HG03066 (cell line): ENCODE results near the gene SRF.

ENCODE experiments used
- ATAC-seq: cut with Tn5 transposase; IDR thresholded peaks from one replicate; pipeline ENCODE4 v1.9.1; 2021; ENCODE audit warnings: low read depth; ENCODE audit not compliant: unreplicated experiment

SRF gene

GRCh38 chr6:43181621-43181941 lies 10.5 kb downstream of the SRF start:
- peak; percentile 12 for ATAC-seq

DNA sequence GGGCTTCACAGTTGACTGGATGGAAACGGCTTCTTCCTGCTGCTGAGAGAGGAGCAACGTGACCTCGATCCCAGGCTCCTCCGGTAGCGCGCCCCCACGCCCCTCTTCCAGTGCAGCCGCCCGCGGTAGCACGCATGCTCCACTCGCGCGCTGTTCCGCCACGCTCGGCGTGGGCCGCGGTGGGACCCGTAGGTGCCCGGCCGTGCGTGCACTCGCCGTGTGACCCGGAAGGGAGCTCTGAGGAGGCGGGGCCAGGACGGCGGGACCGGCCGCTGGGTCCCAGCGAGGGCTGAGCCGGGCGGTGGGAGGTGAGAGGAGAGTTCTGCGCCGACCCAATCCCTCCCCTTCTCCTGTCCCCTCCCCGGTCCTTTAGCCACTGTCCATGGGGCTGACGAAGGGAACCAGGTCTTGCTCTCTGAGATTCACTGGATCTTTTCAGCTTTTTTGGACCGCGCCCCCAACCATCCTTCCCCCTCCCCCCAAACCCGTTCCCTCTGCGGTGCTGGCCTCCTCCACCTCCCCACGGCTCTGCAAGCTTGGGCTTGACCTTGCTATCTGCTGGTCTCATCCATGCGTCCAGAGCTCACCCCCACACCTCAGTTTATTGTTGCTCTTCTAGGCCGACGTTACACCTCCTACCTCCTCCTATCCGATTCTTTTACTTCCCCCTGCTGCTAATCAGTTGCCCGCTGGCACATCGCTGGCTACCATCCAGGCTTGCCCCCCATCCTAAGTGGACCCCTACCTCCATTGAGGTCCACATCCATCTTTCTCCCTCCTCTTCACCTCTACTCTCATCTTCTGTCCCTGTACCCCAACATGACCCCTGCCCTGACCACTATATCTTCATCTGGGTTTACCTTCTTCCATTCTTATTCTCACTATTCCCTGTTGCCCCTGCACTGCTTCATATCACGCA lies 11.1 kb downstream of the SRF start, which contains the start of gene CUL9:
Gene CUL9, plus strand, starts transcription at position 255 of the 919 bp plus-strand sequence. CDS start 2,115 bp downstream, outside the sequence.
- peak; percentile 87 for ATAC-seq

DNA sequence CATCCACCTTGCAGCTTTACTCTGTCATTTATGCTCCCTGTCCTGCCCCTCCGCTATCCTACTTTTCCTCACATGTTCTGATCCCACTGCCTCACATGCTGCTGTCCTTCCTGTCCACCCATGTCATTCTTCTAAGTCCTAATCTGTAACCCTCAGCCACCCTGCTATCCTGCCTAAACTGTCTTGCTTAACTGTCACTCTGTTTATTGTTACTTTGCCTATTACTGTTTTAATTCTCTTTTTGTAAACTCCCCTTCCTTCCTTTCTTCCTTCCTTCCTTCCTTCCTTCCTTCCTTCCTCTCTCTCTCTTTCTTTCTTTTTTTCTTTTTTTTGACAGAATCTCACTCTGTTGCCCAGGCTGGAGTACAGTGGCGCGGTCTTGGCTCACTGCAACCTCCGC lies 12.4 kb downstream of the SRF start:
- no peak for ATAC-seq

DNA sequence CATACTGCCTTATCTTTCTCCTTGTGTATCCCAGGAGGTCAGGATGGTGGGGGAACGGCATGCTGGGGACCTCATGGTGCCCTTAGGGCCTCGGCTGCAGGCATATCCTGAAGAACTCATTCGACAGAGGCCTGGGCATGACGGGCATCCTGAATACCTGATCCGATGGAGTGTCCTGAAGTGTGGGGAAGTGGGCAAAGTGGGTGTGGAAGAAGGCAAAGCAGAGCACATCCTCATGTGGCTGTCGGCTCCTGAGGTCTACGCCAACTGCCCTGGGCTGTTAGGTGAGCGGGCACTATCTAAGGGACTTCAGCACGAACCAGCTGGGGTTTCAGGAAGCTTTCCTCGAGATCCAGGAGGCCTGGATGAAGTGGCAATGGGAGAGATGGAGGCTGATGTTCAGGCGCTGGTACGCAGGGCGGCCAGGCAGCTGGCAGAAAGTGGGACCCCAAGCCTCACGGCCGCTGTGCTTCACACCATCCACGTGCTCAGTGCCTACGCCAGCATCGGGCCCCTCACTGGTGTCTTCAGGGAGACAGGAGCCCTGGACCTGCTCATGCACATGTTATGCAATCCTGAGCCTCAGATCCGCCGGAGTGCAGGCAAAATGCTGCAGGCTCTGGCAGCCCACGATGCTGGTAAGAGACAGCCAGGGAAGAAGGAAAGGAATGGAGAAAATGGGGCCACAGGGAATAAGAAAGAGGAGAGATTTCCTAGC lies 13.4 kb downstream of the SRF start:
- ATAC-seq: no peak

DNA sequence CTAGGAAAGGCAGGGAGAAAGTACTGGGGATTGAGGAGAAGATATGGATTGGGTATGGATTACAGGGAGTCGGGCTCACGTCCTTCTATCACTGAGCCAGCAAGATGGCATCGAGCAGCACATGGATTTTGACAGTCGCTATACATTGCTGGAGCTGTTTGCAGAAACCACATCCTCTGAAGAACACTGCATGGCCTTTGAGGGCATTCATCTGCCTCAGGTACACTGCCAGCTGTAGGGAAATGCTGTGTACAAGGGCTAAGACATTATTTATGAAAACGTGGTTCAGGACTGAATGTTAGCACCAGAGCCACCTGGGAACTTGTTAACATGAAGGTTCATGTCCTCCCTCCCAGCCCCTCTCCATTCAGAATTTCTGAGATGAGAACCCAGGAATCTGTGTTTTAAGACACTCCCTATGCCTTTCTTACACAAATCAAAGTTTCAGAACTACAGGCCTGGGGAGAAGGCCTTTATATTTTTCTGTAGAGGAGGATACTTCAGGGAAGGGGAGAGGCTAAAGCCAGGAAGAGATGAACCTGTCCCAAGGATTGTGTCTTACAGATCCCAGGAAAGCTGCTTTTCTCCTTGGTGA lies 14.4 kb downstream of the SRF start:
- no peak for ATAC-seq

- ATAC-seq: no peak
Measured at GRCh38 chr6:43186019-43186418, 14.9 kb downstream of the SRF start.

DNA sequence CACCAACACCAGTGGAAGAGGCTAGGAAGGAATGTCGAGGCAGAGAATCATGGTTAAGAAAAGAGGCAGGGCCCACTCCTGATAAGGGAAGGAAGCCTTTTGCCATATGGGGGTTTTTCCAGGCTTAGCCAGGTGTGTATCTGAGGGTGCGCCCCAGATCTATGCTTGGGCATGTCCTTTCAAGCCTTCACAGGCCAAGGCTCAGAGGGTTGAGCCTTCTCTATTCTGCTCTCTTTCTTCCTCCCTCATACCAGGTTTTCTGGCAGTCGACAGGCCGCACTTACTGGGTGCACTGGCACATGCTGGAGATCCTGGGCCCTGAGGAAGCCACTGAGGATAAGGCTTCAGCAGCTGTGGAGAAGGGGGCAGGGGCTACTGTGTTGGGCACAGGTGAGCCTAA lies 15.6 kb downstream of the SRF start:
- no peak for ATAC-seq

GRCh38 chr6:43187821-43188220 lies 16.8 kb downstream of the SRF start:
- no peak for ATAC-seq

GRCh38 chr6:43188426-43188825 lies 17.4 kb downstream of the SRF start:
- no peak for ATAC-seq

GRCh38 chr6:43189776-43190304 lies 18.8 kb downstream of the SRF start:
- no peak for ATAC-seq

- no peak for ATAC-seq
Measured at GRCh38 chr6:43192911-43193310, 21.8 kb downstream of the SRF start.

- no peak for ATAC-seq
Measured at GRCh38 chr6:43193929-43194328, 22.9 kb downstream of the SRF start.

DNA sequence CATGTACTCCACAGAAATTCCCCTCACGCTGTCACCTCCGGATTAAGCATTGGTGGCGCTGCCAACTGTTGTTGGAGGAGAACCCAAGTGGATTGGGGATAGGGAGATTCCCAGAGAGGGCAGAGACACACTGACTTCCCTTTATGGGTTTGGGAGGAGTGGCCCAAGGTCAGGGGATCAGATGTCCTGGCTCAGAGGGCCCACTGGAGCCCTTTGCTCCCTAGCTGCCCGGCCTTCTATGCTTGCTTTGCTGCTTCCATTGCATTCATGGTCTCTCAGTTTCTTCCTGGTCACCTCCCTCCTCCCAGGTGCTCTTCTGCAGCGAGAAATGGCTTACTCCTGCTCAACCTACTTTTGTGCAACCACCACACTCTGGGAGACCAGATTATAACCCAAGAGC lies 25.3 kb downstream of the SRF start:
- no peak for ATAC-seq

- no peak for ATAC-seq
Measured at GRCh38 chr6:43199912-43200311, 28.8 kb downstream of the SRF start.

DNA sequence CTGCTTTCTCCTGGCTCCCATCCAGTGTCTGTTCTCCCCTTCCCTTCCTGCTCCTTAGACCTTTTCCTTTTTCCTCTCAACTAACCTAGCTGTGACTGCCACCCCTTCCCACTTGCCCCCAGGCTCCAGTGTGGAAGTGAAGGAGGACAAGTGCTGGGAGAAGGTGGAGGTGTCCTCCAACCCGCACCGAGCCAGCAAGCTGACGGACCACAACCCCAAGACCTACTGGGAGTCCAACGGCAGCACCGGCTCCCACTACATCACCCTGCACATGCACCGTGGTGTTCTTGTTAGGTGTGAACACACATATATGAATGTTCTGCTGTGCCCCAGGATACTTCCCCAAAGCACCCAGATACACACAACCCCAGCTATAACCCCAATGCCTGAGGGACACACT lies 29.5 kb downstream of the SRF start:
- ATAC-seq: no peak

DNA sequence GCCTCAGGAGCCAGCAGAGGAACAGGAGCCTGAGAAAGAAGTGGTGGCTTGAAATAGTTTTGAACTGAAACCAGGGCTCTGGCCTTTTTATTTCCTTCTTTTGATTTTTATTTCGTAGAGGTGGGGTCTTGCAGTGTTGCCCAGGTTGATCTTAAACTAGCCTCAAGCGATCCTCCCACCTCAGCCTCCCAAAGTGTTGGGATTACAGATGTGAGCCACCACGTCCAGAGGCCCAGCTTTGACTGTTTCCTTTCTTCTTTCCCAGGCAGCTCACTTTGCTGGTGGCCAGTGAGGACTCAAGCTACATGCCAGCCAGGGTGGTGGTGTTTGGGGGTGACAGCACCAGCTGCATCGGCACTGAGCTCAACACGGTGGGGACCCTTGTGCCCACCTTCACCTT lies 31.4 kb downstream of the SRF start:
- ATAC-seq: no peak

DNA sequence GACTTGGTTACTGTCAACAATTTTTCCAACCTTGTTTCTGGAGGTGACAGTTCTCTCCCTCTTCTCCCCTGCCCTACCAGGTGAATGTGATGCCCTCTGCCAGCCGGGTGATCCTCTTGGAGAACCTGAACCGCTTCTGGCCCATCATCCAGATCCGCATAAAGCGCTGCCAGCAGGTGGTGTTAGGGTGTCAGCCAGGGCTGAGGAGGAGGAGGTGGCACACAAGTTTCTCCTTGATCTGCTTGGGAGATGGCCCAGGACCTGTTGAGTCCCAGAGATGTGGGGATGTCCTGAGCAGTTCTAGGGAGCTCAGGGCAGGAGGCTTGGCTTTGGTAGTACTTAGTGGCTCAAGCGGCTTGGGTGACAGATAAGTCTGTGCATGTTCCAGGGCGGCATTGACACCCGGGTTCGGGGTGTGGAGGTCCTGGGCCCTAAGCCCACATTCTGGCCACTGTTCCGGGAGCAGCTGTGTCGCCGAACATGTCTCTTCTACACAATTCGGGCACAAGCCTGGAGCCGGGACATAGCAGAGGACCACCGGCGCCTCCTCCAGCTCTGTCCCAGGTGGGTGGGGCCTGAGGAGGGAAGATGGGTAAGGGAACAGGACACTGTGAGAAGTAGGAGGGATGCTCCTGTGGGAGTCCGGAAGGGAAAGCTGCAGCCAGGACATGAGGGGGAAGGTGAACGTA lies 32.1 kb downstream of the SRF start:
- no peak for ATAC-seq

DNA sequence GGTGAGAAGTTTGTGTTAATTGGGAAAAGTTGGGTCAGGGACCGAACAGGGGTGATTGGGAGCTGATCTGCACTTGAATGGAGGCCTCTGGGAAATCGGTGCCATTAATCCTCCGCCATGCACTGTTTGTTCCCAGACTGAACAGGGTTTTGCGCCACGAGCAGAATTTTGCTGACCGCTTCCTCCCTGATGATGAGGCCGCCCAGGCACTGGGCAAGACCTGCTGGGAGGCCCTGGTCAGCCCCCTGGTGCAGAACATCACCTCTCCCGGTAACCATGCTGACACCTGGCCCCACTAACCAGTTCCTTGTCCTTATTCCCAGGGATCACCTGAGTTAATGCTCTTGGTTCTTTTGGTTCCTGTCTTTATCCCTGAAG lies 32.6 kb downstream of the SRF start:
- ATAC-seq: no peak

- ATAC-seq: no peak
Measured at GRCh38 chr6:43204271-43205105, 33.4 kb downstream of the SRF start.

DNA sequence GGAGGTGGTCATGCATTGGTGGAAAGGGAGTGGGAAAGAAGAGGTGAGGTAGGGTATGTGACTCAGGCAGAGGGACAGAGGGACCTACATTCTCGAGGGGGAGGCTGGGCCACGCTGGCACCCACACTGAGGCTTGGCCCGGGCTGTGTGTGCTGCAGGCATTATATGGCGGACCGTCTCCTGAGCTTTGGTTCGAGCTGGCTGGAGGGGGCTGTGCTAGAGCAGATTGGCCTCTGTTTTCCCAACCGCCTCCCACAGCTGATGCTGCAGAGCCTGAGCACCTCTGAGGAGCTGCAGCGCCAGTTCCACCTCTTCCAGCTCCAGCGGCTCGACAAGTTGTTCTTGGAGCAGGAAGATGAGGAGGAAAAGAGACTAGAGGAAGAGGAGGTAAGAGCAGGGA lies 34.8 kb downstream of the SRF start:
- no peak for ATAC-seq
